Activated B cell treated with CpG ODN at 0.5 μM for 24 hours (primary cell): Measurements from ENCODE around the gene CYTH4. TPM values are rescaled to one million over a fixed set of nuclear protein-coding genes. Genes with fewer than 3 reads are reported as not detected.

ENCODE experiments used
- ATAC-seq: fragments of 200-7000 bp; cut with Tn5 transposase; one replicate; pipeline ENCODE4 v1.10.0; 2021; ENCODE audit warnings: low read depth, mild to moderate bottlenecking, moderate library complexity
- CTCF ChIA-PET: fragments of 350-600 bp; sonication (Branson Sonifier 250); formaldehyde crosslinking; loops from one replicate; lab custom pipeline; 2021; ENCODE audit warnings: antibody characterized with exemption; lab: Charles Lee
- POLR2A ChIA-PET: fragments of 350-600 bp; sonication (Branson Sonifier 250); formaldehyde crosslinking; loops from one replicate; lab custom pipeline; 2021; ENCODE audit warnings: antibody characterized with exemption; lab: Charles Lee
- DNase-seq: peaks from one replicate; pipeline ENCODE4 v3.0.0; 2022
- H3K27ac Mint-ChIP-seq: one replicate; pipeline ENCODE4 v1.8.0; 2020; ENCODE audit warnings: mixed read lengths
- H3K27me3 Mint-ChIP-seq: one replicate; pipeline ENCODE4 v1.8.0; 2021; ENCODE audit warnings: mixed read lengths
- H3K36me3 Mint-ChIP-seq: one replicate; pipeline ENCODE4 v1.8.0; 2021; ENCODE audit warnings: low read depth, mixed read lengths
- H3K4me1 Mint-ChIP-seq: one replicate; pipeline ENCODE4 v1.8.0; 2021; ENCODE audit warnings: mixed read lengths
- H3K4me3 Mint-ChIP-seq: one replicate; pipeline ENCODE4 v1.8.0; 2020; ENCODE audit warnings: mild to moderate bottlenecking, mixed read lengths
- H3K9me3 Mint-ChIP-seq: one replicate; pipeline ENCODE4 v1.8.0; 2020; ENCODE audit warnings: mixed read lengths
- intact Hi-C: fragments of 100-400 bp; cut with micrococcal nuclease; formaldehyde crosslinking; loops from one replicate; pipeline ENCODE4 v1.15.1; 2024
- total RNA-seq: library from RNA; stranded (reverse); gene quantifications from 2 replicates; pipeline ENCODE4 v1.2.3, GENCODE V29; 2022
- TF ChIP-seq, protein P1 (sequence below): fragments of 200-600 bp; IDR thresholded peaks from one replicate; pipeline ENCODE4 v1.8.0; 2022; ENCODE audit warnings: antibody characterized with exemption, mild to moderate bottlenecking

CYTH4 gene
- total RNA-seq, 1 donor from 2014 or later = 40.3 TPM

DNA sequence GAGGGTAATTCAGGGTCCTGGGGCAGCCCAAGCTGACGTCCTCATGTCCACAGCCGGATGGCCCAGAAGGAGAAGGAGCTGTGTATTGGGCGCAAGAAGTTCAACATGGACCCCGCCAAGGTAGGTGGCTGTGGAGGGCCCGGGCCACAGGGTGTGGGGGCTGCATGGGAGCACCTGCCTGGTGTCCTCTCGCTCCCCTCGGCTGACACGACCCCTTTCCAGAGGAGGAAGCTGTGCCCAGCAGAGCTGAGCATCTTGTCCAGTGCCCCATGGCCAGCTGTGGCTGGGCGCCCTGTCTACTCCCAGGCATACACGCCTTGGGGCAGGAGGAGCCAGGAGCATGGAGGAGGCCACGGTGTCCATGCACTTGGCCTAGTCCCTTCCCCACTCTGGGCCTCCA is 13.6 kb downstream of the CYTH4 start:
- Mint-ChIP-seq H3K9me3 (peaks cover 6% of the 10 kb centered on the region), H3K27ac (peak overlapping the region; percentile 79), H3K36me3 (peaks cover 82% of the 10 kb centered on the region), H3K27me3 (no peaks in the 10 kb centered on the region), H3K4me3 (no peak overlapping the region), H3K4me1 (peaks cover 63% of the 10 kb centered on the region)
- ATAC-seq (no peak), DNase-seq (no peak)
- CTCF ChIA-PET = interaction anchor here (1.1 to 1.2 kb wide), 2 partner anchors 9 to 97 kb away, joined by 3 read pairs; no protein-coding TSS in a partner anchor
- POLR2A ChIA-PET = interaction anchor here (0.6 to 0.9 kb wide), 3 partner anchors 10 to 23 kb away, joined by 3 to 4 read pairs (median 3); no protein-coding TSS in a partner anchor
- TF ChIP-seq, protein P1, sequence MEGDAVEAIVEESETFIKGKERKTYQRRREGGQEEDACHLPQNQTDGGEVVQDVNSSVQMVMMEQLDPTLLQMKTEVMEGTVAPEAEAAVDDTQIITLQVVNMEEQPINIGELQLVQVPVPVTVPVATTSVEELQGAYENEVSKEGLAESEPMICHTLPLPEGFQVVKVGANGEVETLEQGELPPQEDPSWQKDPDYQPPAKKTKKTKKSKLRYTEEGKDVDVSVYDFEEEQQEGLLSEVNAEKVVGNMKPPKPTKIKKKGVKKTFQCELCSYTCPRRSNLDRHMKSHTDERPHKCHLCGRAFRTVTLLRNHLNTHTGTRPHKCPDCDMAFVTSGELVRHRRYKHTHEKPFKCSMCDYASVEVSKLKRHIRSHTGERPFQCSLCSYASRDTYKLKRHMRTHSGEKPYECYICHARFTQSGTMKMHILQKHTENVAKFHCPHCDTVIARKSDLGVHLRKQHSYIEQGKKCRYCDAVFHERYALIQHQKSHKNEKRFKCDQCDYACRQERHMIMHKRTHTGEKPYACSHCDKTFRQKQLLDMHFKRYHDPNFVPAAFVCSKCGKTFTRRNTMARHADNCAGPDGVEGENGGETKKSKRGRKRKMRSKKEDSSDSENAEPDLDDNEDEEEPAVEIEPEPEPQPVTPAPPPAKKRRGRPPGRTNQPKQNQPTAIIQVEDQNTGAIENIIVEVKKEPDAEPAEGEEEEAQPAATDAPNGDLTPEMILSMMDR = no peak
- intact Hi-C loops = no loop called here

DNA sequence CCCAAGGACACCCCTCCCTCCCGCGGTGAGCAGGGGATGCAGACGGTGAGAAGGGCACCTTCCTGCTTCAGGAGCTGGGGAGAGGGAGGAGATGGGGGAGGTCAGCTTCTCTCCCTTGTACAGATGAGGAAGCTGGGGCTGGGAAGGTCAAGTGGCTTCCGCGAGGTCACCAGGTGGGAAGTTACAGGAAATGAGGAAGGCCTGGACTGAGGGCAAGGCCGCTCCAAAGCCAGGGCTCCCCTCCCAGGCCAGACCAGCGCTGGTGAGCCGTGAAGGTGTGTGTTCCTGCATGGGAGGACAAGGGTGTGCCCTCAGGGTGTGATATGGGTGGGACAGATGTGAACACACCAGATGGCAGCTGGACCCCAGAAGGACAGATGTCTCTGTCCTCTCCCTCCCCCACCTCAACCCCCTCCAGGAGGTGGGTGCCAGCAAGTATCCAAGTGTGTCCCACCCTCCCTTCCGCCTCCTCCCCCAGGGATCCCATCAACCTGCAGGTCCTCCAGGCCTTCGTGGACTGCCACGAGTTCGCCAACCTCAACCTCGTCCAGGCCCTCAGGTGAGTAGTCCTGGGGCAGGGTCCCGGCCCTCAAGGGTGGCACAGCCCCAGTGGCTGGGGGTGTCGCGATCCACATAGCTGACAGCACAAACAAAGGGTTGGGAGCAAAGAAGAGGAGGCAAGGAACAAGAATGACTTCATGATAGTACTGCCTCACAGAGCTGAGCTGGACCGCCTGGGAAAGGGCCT is 16.6 kb downstream of the CYTH4 start:
- TF ChIP-seq, protein P1 = no peak
- ChIA-PET POLR2A (interaction anchor here (0.7 to 2.2 kb wide), 5 partner anchors 11 to 236 kb away, joined by 3 to 9 read pairs (median 4); partner anchors contain the start of gene CYTH4), CTCF (interaction anchor here (0.9 to 3.0 kb wide), 3 partner anchors 18 to 268 kb away, joined by 3 to 10 read pairs (median 4); no protein-coding TSS in a partner anchor)
- intact Hi-C loops = no loop called here
- H3K27ac Mint-ChIP-seq = peak overlapping the region; percentile 50
- ATAC-seq (no peak), DNase-seq (no peak)
- peaks cover 78% of the 10 kb centered on the region for H3K36me3 Mint-ChIP-seq
- no peaks in the 10 kb centered on the region for H3K27me3 Mint-ChIP-seq
- H3K4me3 Mint-ChIP-seq = no peak overlapping the region
- H3K4me1 Mint-ChIP-seq = peaks cover 60% of the 10 kb centered on the region
- no peaks in the 10 kb centered on the region for H3K9me3 Mint-ChIP-seq

DNA sequence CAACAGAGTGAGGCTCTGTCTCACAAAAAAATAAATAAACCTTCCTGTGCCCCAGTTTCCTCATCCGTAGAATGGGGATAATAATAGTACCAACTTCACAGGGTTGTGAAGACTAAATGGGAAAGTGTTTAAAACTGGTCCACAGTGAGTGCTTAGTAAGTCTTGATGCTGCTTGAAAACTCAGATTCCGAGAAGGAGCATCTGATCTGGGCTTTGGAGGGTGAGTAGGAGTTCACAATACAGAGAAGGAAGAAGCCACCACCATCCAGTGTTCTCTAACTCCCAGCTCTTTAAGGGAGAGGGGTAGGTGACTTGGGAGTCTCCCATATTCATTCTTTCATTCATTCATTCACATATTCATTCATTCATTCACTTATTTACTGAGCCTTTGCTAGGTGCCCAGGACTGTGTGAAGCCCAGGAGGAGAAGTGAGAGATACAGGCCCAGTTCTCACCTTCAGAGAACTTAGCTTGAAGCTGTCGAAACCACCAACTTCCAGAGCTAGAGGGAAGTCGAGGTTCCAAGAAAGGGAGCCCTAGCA is 17.7 kb downstream of the CYTH4 start:
- TF ChIP-seq, protein P1 = no peak
- peak overlapping the region; percentile 90 for H3K27ac Mint-ChIP-seq
- CTCF ChIA-PET = interaction anchor here (0.6 to 3.0 kb wide), 5 partner anchors 17 to 267 kb away, joined by 3 to 10 read pairs (median 3); partner anchors contain the start of gene CYTH4
- DNase-seq (no peak), ATAC-seq (peak; percentile 5)
- peaks cover 57% of the 10 kb centered on the region for H3K4me1 Mint-ChIP-seq
- H3K36me3 Mint-ChIP-seq = peaks cover 77% of the 10 kb centered on the region
- H3K9me3 Mint-ChIP-seq = no peaks in the 10 kb centered on the region
- intact Hi-C loops = no loop called here
- POLR2A ChIA-PET = interaction anchor here (0.6 to 2.2 kb wide), 9 partner anchors 9 to 467 kb away, joined by 3 to 9 read pairs (median 4); partner anchors contain the start of gene CYTH4
- H3K27me3 Mint-ChIP-seq = no peaks in the 10 kb centered on the region
- H3K4me3 Mint-ChIP-seq = peak overlapping the region; percentile 4

DNA sequence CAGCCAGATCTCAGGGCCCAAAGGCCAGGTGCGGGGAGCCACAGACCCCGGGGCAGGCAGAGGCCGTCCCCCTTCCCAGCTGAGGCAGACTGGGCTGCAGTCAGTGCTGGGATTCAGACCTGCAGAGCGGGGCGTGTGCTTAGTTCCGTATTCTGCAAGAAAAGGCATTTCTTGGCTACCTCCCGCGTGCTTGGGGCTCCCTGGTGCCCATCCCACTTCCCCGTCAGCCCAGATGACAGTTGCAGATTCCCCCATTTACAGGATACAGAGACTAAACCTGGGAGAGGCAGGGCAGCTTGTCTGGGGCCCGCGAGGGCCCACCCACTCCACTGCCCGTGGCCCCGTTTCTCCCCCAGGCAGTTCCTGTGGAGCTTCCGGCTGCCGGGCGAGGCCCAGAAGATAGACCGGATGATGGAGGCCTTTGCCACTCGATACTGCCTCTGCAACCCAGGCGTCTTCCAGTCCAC is 18.3 kb downstream of the CYTH4 start:
- H3K4me1 Mint-ChIP-seq = peaks cover 57% of the 10 kb centered on the region
- no peaks in the 10 kb centered on the region for H3K27me3 Mint-ChIP-seq
- TF ChIP-seq, protein P1 = no peak
- H3K4me3 Mint-ChIP-seq = peak overlapping the region; percentile 59
- no peaks in the 10 kb centered on the region for H3K9me3 Mint-ChIP-seq
- CTCF ChIA-PET = interaction anchor here (0.6 to 3.0 kb wide), 4 partner anchors 16 to 40 kb away, joined by 3 to 10 read pairs (median 5); partner anchors contain the start of gene CYTH4
- ATAC-seq (peak; percentile 73), DNase-seq (no peak)
- intact Hi-C loops = no loop called here
- POLR2A ChIA-PET = interaction anchor here (0.6 to 2.2 kb wide), 7 partner anchors 9 to 467 kb away, joined by 3 to 9 read pairs (median 4); partner anchors contain the start of gene CYTH4
- H3K27ac Mint-ChIP-seq = peak overlapping the region; percentile 90
- H3K36me3 Mint-ChIP-seq = peaks cover 76% of the 10 kb centered on the region
